ENCODE results near the gene DUSP8. TPM values are rescaled to one million over a fixed set of nuclear protein-coding genes. Genes with fewer than 3 reads are reported as not detected.

The DUSP8 gene
- total RNA-seq, 1 experiment from 2014 or later, result 10.2 TPM

- Histone ChIP-seq H3K9me3 (ENCODE audit: control insufficient read depth in 1 of 2, insufficient read depth in 1 of 2, low read depth in 1 of 2, low read length in 2 of 2) (no peaks in the 10 kb centered on the region), H3K4me3 (replicated peaks in 1 of 2; ENCODE audit: low read depth in 1 of 2, low read length in 2 of 2) (no peak overlapping the region), H3K4me1 (ENCODE audit: control insufficient read depth in 1 of 2, insufficient read depth in 2 of 2, low read length in 2 of 2) (no peaks in the 10 kb centered on the region), H3K4me2 (ENCODE audit: low read length) (no peak overlapping the region), H4K20me1 (ENCODE audit: insufficient read depth) (no peaks in the 10 kb centered on the region), H3K79me2 (ENCODE audit: insufficient read depth, low read length) (peaks cover 6% of the 10 kb centered on the region), H3K27ac (ENCODE audit: low read depth, low read length) (no peak overlapping the region), H3K27me3 (ENCODE audit: insufficient read depth, low read length) (no peaks in the 10 kb centered on the region), H2AFZ (ENCODE audit: low read depth, low read length, poor library complexity, severe bottlenecking) (no peak overlapping the region), H3K36me3 (ENCODE audit: control insufficient read depth in 1 of 2, insufficient read depth in 2 of 2, low read length in 2 of 2) (no peaks in the 10 kb centered on the region), H3K9me2 (ENCODE audit: insufficient read depth) (no peaks in the 10 kb centered on the region), H3K9ac (ENCODE audit: low read length) (no peak overlapping the region)
- ATAC-seq (no peak), DNase-seq (ENCODE audit: low read depth, low spot score) (no peak)
- ChIA-PET RAD21 (ENCODE audit: low non-redundant PET in 1 of 2, low total read pairs in 2 of 2, uncharacterized antibody in 2 of 2, unreplicated experiment in 2 of 2) (no interaction called here), CTCF (no interaction called here), POLR2A (no interaction called here)
- intact Hi-C loops (cut with micrococcal nuclease), result no loop called here
- TF ChIP-seq POLR2A (IDR thresholded peaks at IDR 0.05; ENCODE audit: borderline replicate concordance, extremely low read depth, insufficient read depth, insufficient read length) (no peak), CBX3 (IDR thresholded peaks at IDR 0.05; ENCODE audit: low read depth) (no peak), ZFX (IDR thresholded peaks at IDR 0.05) (no peak), EZH2phosphoT487 (IDR thresholded peaks at IDR 0.05; ENCODE audit: borderline replicate concordance) (no peak), SIN3A (IDR thresholded peaks at IDR 0.05; ENCODE audit: low read depth) (no peak), RAD21 (IDR thresholded peaks at IDR 0.05; ENCODE audit: low read depth) (no peak), ZNF274 (IDR thresholded peaks at IDR 0.05; ENCODE audit: low read depth, low read length) (no peak), TCF7L2 (IDR thresholded peaks at IDR 0.05; ENCODE audit: borderline replicate concordance, extremely low read depth, insufficient read depth, insufficient read length) (no peak), POLR2AphosphoS5 (IDR thresholded peaks at IDR 0.05; ENCODE audit: low read depth, low read length) (no peak), EZH2 (IDR thresholded peaks at IDR 0.05) (no peak), FOSL1 (IDR thresholded peaks at IDR 0.05; ENCODE audit: low read depth) (no peak), REST (IDR thresholded peaks at IDR 0.05; ENCODE audit: low read depth) (no peak), SRF (IDR thresholded peaks at IDR 0.05; ENCODE audit: low read depth) (no peak), CEBPB (IDR thresholded peaks at IDR 0.05; ENCODE audit: low read depth) (no peak), SP1 (IDR thresholded peaks at IDR 0.05; ENCODE audit: low read depth) (no peak), EGR1 (IDR thresholded peaks at IDR 0.05; ENCODE audit: low read depth) (no peak), ZBTB33 (IDR thresholded peaks at IDR 0.05; ENCODE audit: extremely low read depth, insufficient replicate concordance, low read length) (no peak), YY1 (IDR thresholded peaks at IDR 0.05; ENCODE audit: extremely low read depth, insufficient replicate concordance, low read depth, low read length) (no peak)
- TF ChIP-seq, protein P1, sequence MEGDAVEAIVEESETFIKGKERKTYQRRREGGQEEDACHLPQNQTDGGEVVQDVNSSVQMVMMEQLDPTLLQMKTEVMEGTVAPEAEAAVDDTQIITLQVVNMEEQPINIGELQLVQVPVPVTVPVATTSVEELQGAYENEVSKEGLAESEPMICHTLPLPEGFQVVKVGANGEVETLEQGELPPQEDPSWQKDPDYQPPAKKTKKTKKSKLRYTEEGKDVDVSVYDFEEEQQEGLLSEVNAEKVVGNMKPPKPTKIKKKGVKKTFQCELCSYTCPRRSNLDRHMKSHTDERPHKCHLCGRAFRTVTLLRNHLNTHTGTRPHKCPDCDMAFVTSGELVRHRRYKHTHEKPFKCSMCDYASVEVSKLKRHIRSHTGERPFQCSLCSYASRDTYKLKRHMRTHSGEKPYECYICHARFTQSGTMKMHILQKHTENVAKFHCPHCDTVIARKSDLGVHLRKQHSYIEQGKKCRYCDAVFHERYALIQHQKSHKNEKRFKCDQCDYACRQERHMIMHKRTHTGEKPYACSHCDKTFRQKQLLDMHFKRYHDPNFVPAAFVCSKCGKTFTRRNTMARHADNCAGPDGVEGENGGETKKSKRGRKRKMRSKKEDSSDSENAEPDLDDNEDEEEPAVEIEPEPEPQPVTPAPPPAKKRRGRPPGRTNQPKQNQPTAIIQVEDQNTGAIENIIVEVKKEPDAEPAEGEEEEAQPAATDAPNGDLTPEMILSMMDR (IDR thresholded peaks at IDR 0.05 in 2 of 3, conservative IDR thresholded peaks at IDR 0.05 in 1 of 3; ENCODE audit: borderline replicate concordance in 1 of 3, insufficient read depth in 1 of 3, low read depth in 2 of 3, low read length in 2 of 3), result no peak
- TF ChIP-seq, protein P2, sequence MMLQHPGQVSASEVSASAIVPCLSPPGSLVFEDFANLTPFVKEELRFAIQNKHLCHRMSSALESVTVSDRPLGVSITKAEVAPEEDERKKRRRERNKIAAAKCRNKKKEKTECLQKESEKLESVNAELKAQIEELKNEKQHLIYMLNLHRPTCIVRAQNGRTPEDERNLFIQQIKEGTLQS (IDR thresholded peaks at IDR 0.05), result no peak
- BruUV-seq (replicated peaks), result no TSS peak
These were observed 49.0 kb downstream of the DUSP8 start for GRCh38 chr11:1523077-1523476.

All from HCT116 (cell line).